Measurements from ENCODE around the gene CAMTA1.

The CAMTA1 gene

DNA sequence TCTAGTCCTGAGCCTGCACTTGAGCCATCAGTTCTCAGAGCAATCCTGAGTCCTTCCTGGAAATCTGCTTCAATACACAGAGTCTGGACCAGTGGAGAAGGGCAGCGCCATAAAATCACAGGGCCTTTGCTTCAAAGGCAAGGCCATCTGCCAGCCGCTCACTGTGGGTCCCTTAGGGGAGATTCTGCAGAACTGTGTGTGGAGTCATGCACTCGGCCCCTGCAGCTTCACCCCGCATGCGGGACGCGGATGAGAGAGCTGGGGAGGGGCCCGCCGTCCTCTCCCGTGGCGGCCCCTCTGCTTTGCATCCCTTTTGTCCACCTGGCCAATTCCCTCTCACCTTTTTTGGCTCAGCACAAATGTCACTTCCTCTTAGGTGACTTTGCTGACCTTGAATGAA is 674.7 kb downstream of the CAMTA1 start:
- DNase-seq (ENCODE audit: low spot score): no peak
- no peak for TF ChIP-seq CTCF (IDR thresholded peaks at IDR 0.05; ENCODE audit: borderline replicate concordance, control extremely low read depth, extremely low read depth, insufficient read depth, missing control alignments)
- in situ Hi-C loops (cut with MboI; ENCODE audit: low sequenced_read_pairs, unreplicated experiment): no loop called here

DNA sequence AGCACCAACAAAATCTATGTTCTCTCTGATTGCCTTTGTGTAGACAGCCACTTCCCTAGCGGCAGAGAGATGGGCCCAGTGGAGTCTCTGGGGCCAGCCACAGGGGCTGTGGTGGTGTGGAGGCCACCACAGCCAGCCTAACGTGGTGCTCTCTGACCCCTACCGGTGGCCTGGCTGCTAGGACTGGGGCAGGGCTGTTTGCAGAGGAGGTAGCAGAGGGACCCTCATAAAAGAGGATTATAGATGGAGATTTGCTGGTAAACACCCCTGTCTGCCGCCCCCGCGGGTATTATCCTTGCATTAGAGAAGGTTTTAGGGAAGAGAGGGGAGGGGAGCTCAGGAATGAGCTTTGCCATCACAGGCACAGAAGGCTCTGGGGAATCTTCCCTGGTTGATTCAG is 675.6 kb downstream of the CAMTA1 start:
- no peak for TF ChIP-seq CTCF (IDR thresholded peaks at IDR 0.05; ENCODE audit: borderline replicate concordance, control extremely low read depth, extremely low read depth, insufficient read depth, missing control alignments)
- no peak for DNase-seq (ENCODE audit: low spot score)
- in situ Hi-C loops (cut with MboI; ENCODE audit: low sequenced_read_pairs, unreplicated experiment): no loop called here

DNA sequence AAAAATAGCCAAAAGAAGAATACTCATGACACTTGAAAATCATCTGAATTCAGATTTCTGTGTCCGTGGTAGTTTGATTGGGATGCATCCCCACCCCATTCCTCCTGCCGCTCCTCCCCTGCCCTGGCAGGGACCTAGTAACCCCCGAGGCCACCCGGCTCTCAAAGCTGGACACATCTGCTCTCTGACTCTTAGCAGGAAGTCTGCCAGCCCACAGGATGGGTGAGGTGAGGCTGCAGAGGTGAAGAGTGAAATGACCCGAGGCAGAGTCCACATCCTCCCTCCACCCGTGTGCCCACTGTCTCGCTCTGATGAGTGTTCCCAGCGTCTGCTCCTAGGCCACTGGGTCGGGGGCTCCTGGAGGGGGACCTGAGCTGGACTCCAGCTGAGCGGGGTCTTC is 677.4 kb downstream of the CAMTA1 start:
- no peak for DNase-seq (ENCODE audit: low spot score)
- in situ Hi-C loops (cut with MboI; ENCODE audit: low sequenced_read_pairs, unreplicated experiment): no loop called here
- TF ChIP-seq CTCF (IDR thresholded peaks at IDR 0.05; ENCODE audit: borderline replicate concordance, control extremely low read depth, extremely low read depth, insufficient read depth, missing control alignments): no peak

DNA sequence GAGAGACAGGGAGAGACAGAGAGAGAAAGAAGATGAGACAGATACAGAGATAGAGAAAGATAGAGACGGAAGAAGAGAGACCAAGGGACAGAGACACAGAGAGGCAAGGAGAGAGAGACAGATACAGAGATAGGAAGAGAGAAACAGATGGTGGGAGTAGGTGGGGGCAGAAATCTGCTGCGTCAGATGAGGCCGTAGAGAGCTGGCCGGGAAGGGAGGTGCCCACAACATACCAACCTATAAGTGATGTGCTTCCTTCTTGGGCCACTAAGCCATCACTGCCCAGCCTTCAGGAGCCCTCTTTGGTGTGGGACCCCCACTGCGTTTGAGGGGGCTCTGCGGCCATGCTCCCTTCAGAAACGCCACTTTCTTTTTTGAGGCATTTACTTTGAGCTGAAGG is 678.3 kb downstream of the CAMTA1 start:
- no peak for TF ChIP-seq CTCF (IDR thresholded peaks at IDR 0.05; ENCODE audit: borderline replicate concordance, control extremely low read depth, extremely low read depth, insufficient read depth, missing control alignments)
- in situ Hi-C loops (cut with MboI; ENCODE audit: low sequenced_read_pairs, unreplicated experiment): no loop called here
- no peak for DNase-seq (ENCODE audit: low spot score)

DNA sequence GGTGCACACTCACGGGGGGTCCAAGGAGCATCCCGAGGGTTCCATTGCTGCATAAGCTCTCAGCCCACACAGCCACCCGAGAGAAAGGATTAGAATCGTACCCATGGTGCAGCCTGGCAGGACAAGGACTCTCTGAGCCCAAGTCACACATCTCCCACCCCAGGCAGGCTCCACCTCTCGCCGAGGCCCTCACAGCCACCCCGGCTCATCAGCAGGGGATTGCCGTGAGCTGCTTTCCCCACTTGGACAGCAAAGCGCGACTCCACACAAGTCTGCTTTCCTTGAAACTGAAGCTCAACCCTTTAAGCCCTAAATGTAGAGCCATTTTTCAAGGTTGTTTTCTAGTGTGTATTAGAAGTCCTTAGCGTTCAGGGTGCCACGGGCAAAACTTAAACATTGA is 679.5 kb downstream of the CAMTA1 start:
- no peak for TF ChIP-seq CTCF (IDR thresholded peaks at IDR 0.05; ENCODE audit: borderline replicate concordance, control extremely low read depth, extremely low read depth, insufficient read depth, missing control alignments)
- in situ Hi-C loops (cut with MboI; ENCODE audit: low sequenced_read_pairs, unreplicated experiment): no loop called here
- no peak for DNase-seq (ENCODE audit: low spot score)

- TF ChIP-seq CTCF (IDR thresholded peaks at IDR 0.05; ENCODE audit: borderline replicate concordance, control extremely low read depth, extremely low read depth, insufficient read depth, missing control alignments): no peak
- in situ Hi-C loops (cut with MboI; ENCODE audit: low sequenced_read_pairs, unreplicated experiment): no loop called here
- no peak for DNase-seq (ENCODE audit: low spot score)
These were observed 682.4 kb downstream of the CAMTA1 start for GRCh38 chr1:7467476-7468175.
